ENCODE data around the gene TRIM69.

- TF ChIP-seq CTCF (IDR thresholded peaks at IDR 0.05) = no peak
- TF ChIP-seq POLR2A (IDR thresholded peaks at IDR 0.05) = no peak
Measured at GRCh38 chr15:44763848-44764247, 27.5 kb downstream of the TRIM69 start.

All from heart left ventricle (tissue), 13 donors.